IgD-negative memory B cell (primary cell): Measurements from ENCODE around the gene UHRF1. TPM values are rescaled to one million over a fixed set of nuclear protein-coding genes. Genes with fewer than 3 reads are reported as not detected.
A peak's percentile ranks its signal among the peaks of the same experiment; 100 is the strongest.
"Not testable (repeated sequence)": the region's sequence is repeated elsewhere in the genome, so short reads cannot be mapped to it uniquely, and the experiment has no call there.

ENCODE experiments used
- H3K27ac Mint-ChIP-seq, 3 donors: one replicate each; pipeline ENCODE4 v1.8.0; 2020 to 2022; ENCODE audit warnings: mild to moderate bottlenecking in 3 of 3, mixed read lengths in 3 of 3, moderate library complexity in 1 of 3
- H3K27me3 Mint-ChIP-seq: one replicate; pipeline ENCODE4 v1.8.0; 2021; ENCODE audit warnings: mixed read lengths
- H3K36me3 Mint-ChIP-seq: one replicate; pipeline ENCODE4 v1.8.0; 2020; ENCODE audit warnings: mild to moderate bottlenecking, mixed read lengths
- H3K4me1 Mint-ChIP-seq, 3 donors: one replicate each; pipeline ENCODE4 v1.8.0; 2020 to 2022; ENCODE audit warnings: mixed read lengths in 3 of 3, mild to moderate bottlenecking in 1 of 3
- H3K4me3 Mint-ChIP-seq, 4 donors: one replicate each; pipeline ENCODE4 v1.8.0; 2020 to 2022; ENCODE audit warnings: mild to moderate bottlenecking in 4 of 4, mixed read lengths in 4 of 4, moderate library complexity in 3 of 4
- H3K9me3 Mint-ChIP-seq, 3 donors: one replicate each; pipeline ENCODE4 v1.8.0; 2020 to 2021; ENCODE audit warnings: mixed read lengths in 3 of 3, mild to moderate bottlenecking in 1 of 3
- polyA plus RNA-seq: library from polyadenylated mRNA; unstranded; fragments of 300-500 nt; fragmentation: Illumina TruSeq; gene quantifications from one replicate; pipeline ENCODE4 v1.2.3, GENCODE V29; 2021

The UHRF1 gene
- polyA plus RNA-seq, 1 donor from 2014 or later: not detected

DNA sequence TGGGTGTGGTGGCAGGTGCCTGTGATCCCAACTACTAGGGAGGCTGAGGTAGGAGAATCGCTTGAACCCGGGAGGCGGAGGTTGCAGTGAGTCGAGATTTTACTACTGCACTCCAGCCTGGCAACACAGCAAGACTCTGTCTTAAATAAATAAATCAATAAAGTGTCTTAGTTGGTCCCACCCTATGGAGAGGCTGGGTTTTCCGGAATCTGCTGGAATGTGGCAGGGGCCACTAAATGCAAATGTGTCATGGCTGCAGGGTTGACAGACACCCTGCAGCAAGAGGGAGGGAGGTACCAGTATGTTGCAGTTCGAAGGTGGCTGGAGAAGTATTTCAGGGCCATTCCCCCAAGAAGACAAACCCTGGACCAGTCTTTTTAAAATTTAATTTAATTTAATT lies 24.3 kb upstream of the UHRF1 start:
- not testable (repeated sequence) for H3K4me3 Mint-ChIP-seq, H3K36me3 Mint-ChIP-seq, H3K27me3 Mint-ChIP-seq, H3K4me1 Mint-ChIP-seq, H3K9me3 Mint-ChIP-seq, H3K27ac Mint-ChIP-seq

- H3K27ac Mint-ChIP-seq, H3K4me3 Mint-ChIP-seq, H3K36me3 Mint-ChIP-seq, H3K4me1 Mint-ChIP-seq, H3K9me3 Mint-ChIP-seq, H3K27me3 Mint-ChIP-seq: not testable (repeated sequence)
These were observed 21.5 kb upstream of the UHRF1 start for GRCh38 chr19:4887803-4888202.

DNA sequence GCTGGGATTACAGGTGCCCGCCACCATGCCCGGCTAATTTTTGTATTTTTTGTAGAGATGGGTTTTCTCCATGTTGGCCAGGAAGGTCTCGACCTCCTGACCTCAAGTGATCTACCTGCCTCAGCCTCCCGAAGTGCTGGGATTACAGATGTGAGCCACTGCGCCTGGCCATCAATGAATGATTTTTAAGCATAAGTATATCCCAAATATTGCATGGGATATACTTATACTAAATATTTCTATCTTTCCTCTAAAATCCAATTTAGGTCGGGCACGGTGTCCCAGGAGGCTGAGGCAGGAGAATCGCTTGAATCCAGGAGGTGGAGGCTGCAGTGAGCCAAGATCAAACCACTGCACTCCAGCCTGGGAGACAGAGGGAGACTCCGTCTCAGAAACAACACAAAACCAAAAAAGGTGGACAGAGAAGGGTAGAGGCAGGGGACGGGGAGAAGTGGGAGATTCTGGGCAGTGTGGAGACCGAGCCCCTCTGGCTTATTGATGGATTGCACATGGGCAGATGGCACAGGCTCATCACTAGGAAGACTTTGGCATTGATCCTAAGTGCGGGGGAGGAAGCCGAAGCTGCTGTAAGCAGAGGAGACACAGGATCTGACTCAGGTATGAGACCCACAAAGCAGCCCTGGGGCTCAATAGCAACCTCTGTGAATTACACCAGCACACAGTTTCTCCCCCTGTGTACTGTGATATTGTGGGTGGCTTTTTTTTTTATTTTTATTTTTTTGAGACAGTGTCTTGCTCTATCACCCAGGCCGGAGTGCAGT lies 20.1 kb upstream of the UHRF1 start:
- Mint-ChIP-seq H3K27me3 (no peaks in the 10 kb centered on the region), H3K4me1 (no peaks in the 10 kb centered on the region), H3K4me3 (no peak overlapping the region), H3K27ac (no peak overlapping the region), H3K36me3 (no peaks in the 10 kb centered on the region), H3K9me3 (no peaks in the 10 kb centered on the region)

DNA sequence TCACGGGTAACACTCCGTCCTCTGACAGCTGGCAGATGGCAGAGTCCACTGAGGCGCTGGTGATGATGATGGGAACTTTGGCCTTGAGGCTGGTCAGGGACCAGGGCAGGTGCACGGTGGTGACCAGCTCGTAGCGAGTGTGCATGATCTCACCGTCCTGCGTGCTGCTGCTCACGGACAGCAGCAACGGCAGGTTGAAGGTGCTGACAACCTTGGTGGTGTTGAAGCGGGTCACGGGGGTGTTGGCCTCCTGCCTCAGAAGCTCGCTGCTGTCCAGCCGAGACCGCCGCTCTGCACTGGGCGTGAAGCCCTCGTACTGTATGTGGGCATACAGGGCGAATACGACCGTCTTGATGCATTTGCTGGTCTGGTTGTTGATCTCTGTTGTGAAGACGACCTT lies 18.2 kb upstream of the UHRF1 start:
- Mint-ChIP-seq H3K4me1 (peaks cover 0 to 3% (median 1%) of the 10 kb centered on the region in 3 donors), H3K27me3 (no peaks in the 10 kb centered on the region), H3K36me3 (no peaks in the 10 kb centered on the region), H3K4me3 (no peak overlapping the region), H3K27ac (no peak overlapping the region), H3K9me3 (no peaks in the 10 kb centered on the region)

- H3K9me3 Mint-ChIP-seq, H3K27me3 Mint-ChIP-seq, H3K27ac Mint-ChIP-seq, H3K4me3 Mint-ChIP-seq, H3K4me1 Mint-ChIP-seq, H3K36me3 Mint-ChIP-seq: not testable (repeated sequence)
These were observed 16.3 kb upstream of the UHRF1 start for GRCh38 chr19:4892962-4893361.

- H3K27me3 Mint-ChIP-seq: no peaks in the 10 kb centered on the region
- H3K4me3 Mint-ChIP-seq: no peak overlapping the region
- no peak overlapping the region for H3K27ac Mint-ChIP-seq
- H3K4me1 Mint-ChIP-seq: peaks cover 0 to 3% (median 1%) of the 10 kb centered on the region in 3 donors
- no peaks in the 10 kb centered on the region for H3K36me3 Mint-ChIP-seq
- no peaks in the 10 kb centered on the region for H3K9me3 Mint-ChIP-seq
These were observed 12.9 kb upstream of the UHRF1 start for GRCh38 chr19:4896372-4896771.

DNA sequence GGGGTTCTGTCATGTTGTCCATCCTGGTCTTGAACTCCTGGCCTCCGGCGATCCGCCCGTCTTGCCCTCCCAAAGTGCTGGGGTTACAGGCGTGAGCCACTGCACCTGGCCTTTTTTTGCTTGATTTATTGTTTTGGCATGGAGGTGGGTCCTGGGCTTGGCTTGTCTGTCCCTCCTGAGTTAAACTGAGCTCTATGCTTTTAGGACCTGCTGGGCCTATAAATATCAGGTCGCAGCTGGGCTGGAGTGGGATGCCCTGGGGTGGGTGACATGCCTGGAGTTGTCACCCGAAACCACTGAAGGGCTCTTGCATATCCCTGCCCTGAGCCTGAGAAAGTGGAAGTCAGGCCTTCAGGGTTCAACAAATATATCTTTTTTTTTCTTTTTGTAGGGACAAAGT lies 12.2 kb upstream of the UHRF1 start:
- Mint-ChIP-seq H3K36me3 (no peaks in the 10 kb centered on the region), H3K27me3 (no peaks in the 10 kb centered on the region), H3K4me3 (no peak overlapping the region), H3K27ac (no peak overlapping the region), H3K4me1 (peaks cover 0 to 3% (median 1%) of the 10 kb centered on the region in 3 donors), H3K9me3 (no peaks in the 10 kb centered on the region)

- H3K4me3 Mint-ChIP-seq, H3K4me1 Mint-ChIP-seq, H3K36me3 Mint-ChIP-seq, H3K27ac Mint-ChIP-seq, H3K27me3 Mint-ChIP-seq, H3K9me3 Mint-ChIP-seq: not testable (repeated sequence)
These were observed 8.4 kb upstream of the UHRF1 start for GRCh38 chr19:4900879-4901278.

GRCh38 chr19:4902796-4903195 lies 6.5 kb upstream of the UHRF1 start, which contains the start of gene ARRDC5:
TSS of gene ARRDC5 (minus strand) at chr19:4902896. CDS start at chr19:4902825, 71 bp downstream.
- Mint-ChIP-seq H3K27ac (no peak within 1 kb of the TSS), H3K4me3 (peak within 1 kb of the TSS in 1 of 4 donors; percentile 31), H3K36me3 (peaks cover 3% of the 10 kb centered on the region), H3K9me3 (no peaks in the 10 kb centered on the region), H3K4me1 (no peaks in the 10 kb centered on the region), H3K27me3 (no peaks in the 10 kb centered on the region)

- Mint-ChIP-seq H3K27me3 (no peaks in the 10 kb centered on the region), H3K36me3 (peaks cover 5% of the 10 kb centered on the region), H3K9me3 (no peaks in the 10 kb centered on the region), H3K4me3 (no peak overlapping the region), H3K4me1 (peaks cover 0 to 4% (median 1%) of the 10 kb centered on the region in 3 donors), H3K27ac (no peak overlapping the region)
These were observed 4.8 kb upstream of the UHRF1 start for GRCh38 chr19:4904481-4904880.

- peaks cover 5% of the 10 kb centered on the region for H3K36me3 Mint-ChIP-seq
- H3K27me3 Mint-ChIP-seq: no peaks in the 10 kb centered on the region
- no peak overlapping the region for H3K27ac Mint-ChIP-seq
- H3K4me1 Mint-ChIP-seq: peaks cover 7 to 21% (median 13%) of the 10 kb centered on the region in 3 donors
- peak overlapping the region in 1 of 4 donors; percentile 20 for H3K4me3 Mint-ChIP-seq
- H3K9me3 Mint-ChIP-seq: no peaks in the 10 kb centered on the region
These were observed 2.3 kb upstream of the UHRF1 start for GRCh38 chr19:4906963-4907362.

DNA sequence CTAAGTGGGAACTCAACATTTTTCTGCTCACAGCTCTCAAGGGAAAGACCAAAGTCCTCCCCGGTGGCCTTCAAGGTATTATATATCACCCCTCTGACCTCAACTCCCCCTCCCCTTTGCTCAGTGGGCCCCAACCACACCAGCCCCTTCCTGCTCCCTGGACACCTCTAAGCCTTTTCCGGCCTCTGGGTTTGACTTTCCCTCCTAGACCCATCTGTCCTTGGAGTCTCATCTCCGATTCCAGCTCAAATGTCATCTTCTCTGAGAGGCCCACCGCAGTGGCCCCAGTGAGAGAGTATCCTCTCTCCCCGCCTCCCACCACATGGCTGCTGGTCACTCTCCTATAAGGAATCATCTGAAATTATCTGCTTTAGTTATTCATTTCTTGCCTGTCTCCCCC lies 941 bp upstream of the UHRF1 start:
- H3K36me3 Mint-ChIP-seq: peaks cover 2% of the 10 kb centered on the region
- peaks cover 13 to 28% (median 15%) of the 10 kb centered on the region in 3 donors for H3K4me1 Mint-ChIP-seq
- no peaks in the 10 kb centered on the region for H3K9me3 Mint-ChIP-seq
- peak overlapping the region in 3 of 4 donors; percentile 59 to 76 (median 60) for H3K4me3 Mint-ChIP-seq
- H3K27me3 Mint-ChIP-seq: no peaks in the 10 kb centered on the region
- peak overlapping the region in 1 of 3 donors; percentile 83 for H3K27ac Mint-ChIP-seq

DNA sequence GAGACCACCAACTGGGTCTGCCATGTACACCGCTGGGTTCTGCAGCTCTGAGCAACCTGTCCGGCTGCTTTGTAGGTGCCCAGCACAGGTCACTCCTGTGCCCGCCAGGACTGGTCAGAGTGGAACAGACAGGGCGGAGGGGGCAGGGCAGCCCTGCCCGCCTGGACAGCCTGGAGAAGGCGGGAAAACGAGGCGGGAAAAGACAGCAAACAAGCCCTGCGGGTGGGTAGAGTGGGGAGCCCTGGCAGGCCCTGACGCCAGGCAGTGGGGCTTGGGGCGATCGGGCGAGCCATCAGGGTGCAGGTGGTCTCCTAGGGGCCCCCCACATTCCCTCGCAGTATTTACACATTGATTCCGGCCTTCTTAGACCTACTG lies 533 bp upstream of the UHRF1 start:
- no peak overlapping the region for H3K27ac Mint-ChIP-seq
- H3K36me3 Mint-ChIP-seq: peaks cover 2% of the 10 kb centered on the region
- H3K4me3 Mint-ChIP-seq: peak overlapping the region; percentile 59 to 78 (median 72)
- no peaks in the 10 kb centered on the region for H3K27me3 Mint-ChIP-seq
- no peaks in the 10 kb centered on the region for H3K9me3 Mint-ChIP-seq
- peaks cover 13 to 28% (median 15%) of the 10 kb centered on the region in 3 donors for H3K4me1 Mint-ChIP-seq

GRCh38 chr19:4909897-4910593 lies 744 bp downstream of the UHRF1 start:
- Mint-ChIP-seq H3K4me3 (peak overlapping the region; percentile 83 to 97 (median 92)), H3K27ac (peak overlapping the region; percentile 63 to 85 (median 75)), H3K36me3 (peaks cover 2% of the 10 kb centered on the region), H3K9me3 (no peaks in the 10 kb centered on the region), H3K4me1 (peaks cover 23 to 37% (median 27%) of the 10 kb centered on the region in 3 donors), H3K27me3 (no peaks in the 10 kb centered on the region)

DNA sequence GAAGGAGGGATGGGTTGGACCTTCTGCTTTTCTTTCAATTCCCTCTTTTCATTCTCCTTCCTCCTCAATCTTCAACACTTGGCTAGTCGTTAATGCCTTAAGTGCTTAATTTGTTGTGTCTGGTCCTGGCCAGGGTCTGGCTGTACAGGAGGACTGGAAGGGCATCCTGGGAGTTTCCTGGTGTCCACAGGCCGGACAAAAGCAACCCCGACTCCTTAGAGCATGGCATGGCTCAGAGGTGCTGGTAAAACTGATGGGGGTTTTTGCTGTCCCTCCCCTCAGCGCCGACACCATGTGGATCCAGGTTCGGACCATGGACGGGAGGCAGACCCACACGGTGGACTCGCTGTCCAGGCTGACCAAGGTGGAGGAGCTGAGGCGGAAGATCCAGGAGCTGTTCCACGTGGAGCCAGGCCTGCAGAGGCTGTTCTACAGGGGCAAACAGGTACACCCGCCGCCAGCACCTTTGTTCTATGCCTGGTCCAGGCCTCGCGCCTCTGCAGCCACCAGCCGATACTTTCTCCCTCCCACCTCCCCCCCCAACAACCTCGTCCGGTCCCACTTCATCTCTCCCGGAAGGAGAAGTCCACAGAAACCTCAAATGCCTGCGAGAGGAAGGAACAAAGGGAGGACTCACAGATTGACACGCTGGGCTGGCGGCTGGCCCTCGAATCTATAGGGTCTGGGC lies 1.4 kb downstream of the UHRF1 start:
- peaks cover 2% of the 10 kb centered on the region for H3K36me3 Mint-ChIP-seq
- peak overlapping the region; percentile 83 to 97 (median 92) for H3K4me3 Mint-ChIP-seq
- H3K4me1 Mint-ChIP-seq: peaks cover 28 to 37% (median 29%) of the 10 kb centered on the region in 3 donors
- H3K9me3 Mint-ChIP-seq: no peaks in the 10 kb centered on the region
- H3K27ac Mint-ChIP-seq: peak overlapping the region; percentile 63 to 94 (median 85)
- no peaks in the 10 kb centered on the region for H3K27me3 Mint-ChIP-seq
